ENCODE measurements around the gene GLCE. TPM values are rescaled to one million over a fixed set of nuclear protein-coding genes. Genes with fewer than 3 reads are reported as not detected.

GLCE gene
- total RNA-seq, 1 donor from 2014 or later, result 33.8 TPM

- no peaks in the 10 kb centered on the region for H3K36me3 Mint-ChIP-seq
- no peak for DNase-seq (ENCODE audit: extremely low spot score, unreplicated experiment)
- peaks cover 23% of the 10 kb centered on the region for H3K4me1 Mint-ChIP-seq (ENCODE audit: unreplicated experiment)
- H3K27me3 Mint-ChIP-seq, result no peaks in the 10 kb centered on the region
- H3K9me3 Mint-ChIP-seq, result no peaks in the 10 kb centered on the region
- no peak overlapping the region for H3K27ac Mint-ChIP-seq
- H3K4me3 Mint-ChIP-seq, result no peak overlapping the region
- TF ChIP-seq CTCF (conservative IDR thresholded peaks at IDR 0.05), result no peak
Observed at GRCh38 chr15:69315402-69316110, 155.1 kb downstream of the GLCE start.

GRCh38 chr15:69316291-69316690 is 155.9 kb downstream of the GLCE start:
- peaks cover 25% of the 10 kb centered on the region for H3K4me1 Mint-ChIP-seq (ENCODE audit: unreplicated experiment)
- H3K4me3 Mint-ChIP-seq, result no peak overlapping the region
- no peak overlapping the region for H3K27ac Mint-ChIP-seq
- H3K36me3 Mint-ChIP-seq, result no peaks in the 10 kb centered on the region
- TF ChIP-seq CTCF (conservative IDR thresholded peaks at IDR 0.05), result no peak
- DNase-seq (ENCODE audit: extremely low spot score, unreplicated experiment), result no peak
- no peaks in the 10 kb centered on the region for H3K9me3 Mint-ChIP-seq
- no peaks in the 10 kb centered on the region for H3K27me3 Mint-ChIP-seq

DNA sequence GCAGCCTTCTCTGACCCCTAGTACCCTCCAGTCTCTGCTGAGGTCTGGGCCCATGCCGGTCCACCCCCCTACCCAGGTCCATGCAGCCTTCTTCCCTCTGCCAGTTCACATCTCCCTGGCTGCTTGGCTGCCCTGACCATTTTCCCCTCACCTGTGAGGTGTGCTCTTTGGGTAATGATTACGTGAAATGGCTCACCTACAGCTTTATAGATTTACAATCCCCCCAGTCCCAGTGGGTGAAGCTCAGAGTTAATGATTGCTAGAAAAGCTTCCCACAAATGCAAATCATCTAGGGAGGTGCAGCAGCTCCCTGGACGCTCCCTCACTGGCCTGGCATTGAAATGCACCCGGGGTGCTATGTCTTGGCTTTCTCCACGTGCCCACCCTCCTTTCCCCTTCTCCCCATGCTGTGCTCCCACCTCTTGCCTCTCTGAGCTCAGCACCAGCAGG is 157.0 kb downstream of the GLCE start:
- H3K36me3 Mint-ChIP-seq, result no peaks in the 10 kb centered on the region
- peak overlapping the region; percentile 31 for H3K27ac Mint-ChIP-seq
- peak overlapping the region; percentile 36 for H3K4me3 Mint-ChIP-seq
- no peak for TF ChIP-seq CTCF (conservative IDR thresholded peaks at IDR 0.05)
- H3K4me1 Mint-ChIP-seq (ENCODE audit: unreplicated experiment), result peaks cover 21% of the 10 kb centered on the region
- H3K9me3 Mint-ChIP-seq, result no peaks in the 10 kb centered on the region
- H3K27me3 Mint-ChIP-seq, result no peaks in the 10 kb centered on the region
- no peak for DNase-seq (ENCODE audit: extremely low spot score, unreplicated experiment)

GRCh38 chr15:69318033-69318432 is 157.6 kb downstream of the GLCE start:
- no peaks in the 10 kb centered on the region for H3K9me3 Mint-ChIP-seq
- peaks cover 21% of the 10 kb centered on the region for H3K4me1 Mint-ChIP-seq (ENCODE audit: unreplicated experiment)
- no peak for DNase-seq (ENCODE audit: extremely low spot score, unreplicated experiment)
- no peak for TF ChIP-seq CTCF (conservative IDR thresholded peaks at IDR 0.05)
- no peaks in the 10 kb centered on the region for H3K27me3 Mint-ChIP-seq
- no peaks in the 10 kb centered on the region for H3K36me3 Mint-ChIP-seq
- peak overlapping the region; percentile 31 for H3K27ac Mint-ChIP-seq
- H3K4me3 Mint-ChIP-seq, result no peak overlapping the region

GRCh38 chr15:69319384-69320375 is 159.2 kb downstream of the GLCE start:
- Mint-ChIP-seq H3K27ac (no peak overlapping the region), H3K4me1 (ENCODE audit: unreplicated experiment) (peaks cover 29% of the 10 kb centered on the region), H3K9me3 (no peaks in the 10 kb centered on the region), H3K4me3 (no peak overlapping the region), H3K27me3 (no peaks in the 10 kb centered on the region), H3K36me3 (no peaks in the 10 kb centered on the region)
- DNase-seq (ENCODE audit: extremely low spot score, unreplicated experiment), result no peak
- no peak for TF ChIP-seq CTCF (conservative IDR thresholded peaks at IDR 0.05)

All from type B pancreatic cell (in vitro differentiated cells).